GM12865 (cell line): Measurements from ENCODE around the gene MGST2.

Source experiments
- DNase-seq: peaks from one replicate; pipeline ENCODE4 v3.0.0; 2010; ENCODE audit warnings: low read depth
- H3K4me3 ChIP-seq: 2 replicates; pipeline ENCODE4 v1.5.1; 2011; ENCODE audit warnings: mild to moderate bottlenecking, low read depth, low read length, control low read depth
- CTCF ChIP-seq: IDR thresholded peaks from 2 replicates; pipeline ENCODE4 v1.5.1; 2011; ENCODE audit warnings: low read length, control low read depth, low read depth, inconsistent platforms; ENCODE audit not compliant: insufficient read depth; ENCODE audit errors: missing control alignments

The MGST2 gene

DNA sequence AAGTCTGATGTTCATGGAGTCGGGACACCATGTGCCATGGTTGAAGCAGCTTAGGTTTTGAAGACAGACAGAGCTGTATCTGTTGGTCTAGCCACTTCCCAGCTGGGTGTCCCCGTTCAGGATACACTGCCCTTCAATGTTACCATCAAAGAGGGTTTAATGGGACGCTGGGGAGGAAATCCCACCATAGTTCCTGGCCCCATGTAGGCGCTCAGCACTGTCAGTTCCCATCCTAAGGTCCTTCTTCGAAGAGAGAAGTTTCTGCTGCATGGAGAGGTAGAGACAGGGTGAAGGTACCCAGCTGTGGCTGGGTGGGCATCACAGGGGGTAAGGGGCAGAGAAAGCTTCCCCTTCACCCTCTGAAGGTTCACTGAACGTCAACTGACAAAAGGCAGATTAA is 3.7 kb downstream of the MGST2 start:
- no peak overlapping the region for H3K4me3 ChIP-seq
- TF ChIP-seq CTCF = no peak
- DNase-seq = no peak

GRCh38 chr4:139669890-139670289 is 4.3 kb downstream of the MGST2 start:
- DNase-seq = no peak
- H3K4me3 ChIP-seq = no peak overlapping the region
- TF ChIP-seq CTCF = no peak

GRCh38 chr4:139670775-139671174 is 5.2 kb downstream of the MGST2 start:
- no peak for DNase-seq
- no peak for TF ChIP-seq CTCF
- H3K4me3 ChIP-seq = no peak overlapping the region

DNA sequence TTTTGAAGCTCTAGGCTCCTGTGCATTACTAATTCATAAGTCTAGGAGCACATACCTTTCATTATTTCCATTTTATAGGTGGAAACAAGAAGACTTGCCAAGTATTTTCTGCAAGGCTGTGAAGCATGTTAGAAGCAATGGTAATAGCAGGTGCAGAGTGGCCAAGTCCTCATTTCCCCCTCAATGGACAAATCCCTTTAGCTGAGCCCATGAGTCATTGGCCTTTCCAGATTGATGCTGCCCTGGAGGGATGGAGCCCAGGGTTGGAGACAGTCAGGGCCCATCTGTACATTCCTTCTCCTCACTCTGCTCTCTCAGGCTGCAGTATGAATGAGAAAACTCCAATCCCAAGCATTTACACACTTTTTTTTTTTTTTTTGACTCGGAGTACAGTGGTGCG is 6.6 kb downstream of the MGST2 start:
- no peak for DNase-seq
- no peak overlapping the region for H3K4me3 ChIP-seq

DNA sequence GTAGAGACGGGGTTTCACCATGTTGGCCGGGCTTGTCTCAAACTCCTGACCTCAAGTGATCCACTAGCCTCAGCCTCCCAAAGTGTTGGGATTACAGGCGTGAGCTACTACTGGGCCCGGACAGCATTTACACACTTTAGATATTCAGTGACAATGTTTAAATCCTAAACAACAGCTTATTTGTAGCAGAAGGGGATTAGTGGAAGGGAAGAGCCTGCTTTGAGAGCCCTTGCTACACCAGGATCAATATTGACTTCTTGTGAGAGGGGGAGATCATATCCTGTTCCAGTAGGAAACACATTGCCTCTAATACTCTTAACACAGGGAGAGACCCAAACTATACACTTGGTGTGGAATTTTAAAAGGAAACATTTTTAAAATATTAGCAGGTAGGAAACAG is 7.1 kb downstream of the MGST2 start:
- no peak for TF ChIP-seq CTCF
- no peak overlapping the region for H3K4me3 ChIP-seq
- DNase-seq = no peak

More for the DNA sequence above, 6.6 kb downstream of the MGST2 start:
- no peak for TF ChIP-seq CTCF

DNA sequence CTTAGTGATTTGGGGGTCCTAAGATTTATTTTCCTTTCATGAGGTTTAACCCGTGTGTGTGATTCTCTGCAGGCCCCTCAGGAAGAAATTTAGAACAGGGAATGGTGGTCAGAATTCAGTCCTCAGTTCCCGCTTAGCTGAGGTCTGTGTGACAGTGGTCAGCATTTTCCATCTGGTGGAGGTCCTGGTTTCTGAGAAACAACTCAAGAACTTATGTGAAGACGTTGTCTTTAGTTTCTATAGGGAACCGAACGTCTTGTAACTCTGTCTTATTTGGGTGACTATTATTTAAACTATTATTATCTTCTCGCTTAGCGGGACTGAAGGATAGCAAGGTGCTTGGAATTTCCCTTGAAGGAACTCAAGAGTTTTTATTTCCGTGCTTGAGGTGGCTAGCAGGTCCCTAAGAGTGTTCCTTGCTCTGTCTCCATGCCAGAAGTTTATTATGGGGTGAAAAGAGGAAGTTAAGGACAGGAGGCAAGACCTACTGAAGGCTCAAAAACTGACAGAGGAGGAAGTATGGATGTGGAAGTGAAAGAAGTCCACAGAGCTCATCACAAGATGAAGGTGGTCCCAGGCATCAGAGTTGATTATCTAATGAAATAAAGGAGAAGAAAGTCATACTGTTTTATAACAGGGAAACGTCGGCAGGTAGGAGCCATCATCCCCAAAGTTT is 9.4 kb downstream of the MGST2 start:
- peak; percentile 16 for DNase-seq
- H3K4me3 ChIP-seq = no peak overlapping the region
- no peak for TF ChIP-seq CTCF

- TF ChIP-seq CTCF = no peak
- H3K4me3 ChIP-seq = no peak overlapping the region
- no peak for DNase-seq
These were observed 10.0 kb downstream of the MGST2 start for GRCh38 chr4:139675651-139676050.
